Activated CD8-positive, alpha-beta memory T cell treated with anti-CD3 and anti-CD28 coated beads for 24 hours (primary cell): ENCODE measurements around the gene LSM12.
"Not testable (repeated sequence)": the region's sequence is repeated elsewhere in the genome, so short reads cannot be mapped to it uniquely, and the experiment has no call there.

Source experiments
- DNase-seq: peaks from one replicate; pipeline ENCODE4 v3.0.0-alpha.2; 2020

The LSM12 gene

DNA sequence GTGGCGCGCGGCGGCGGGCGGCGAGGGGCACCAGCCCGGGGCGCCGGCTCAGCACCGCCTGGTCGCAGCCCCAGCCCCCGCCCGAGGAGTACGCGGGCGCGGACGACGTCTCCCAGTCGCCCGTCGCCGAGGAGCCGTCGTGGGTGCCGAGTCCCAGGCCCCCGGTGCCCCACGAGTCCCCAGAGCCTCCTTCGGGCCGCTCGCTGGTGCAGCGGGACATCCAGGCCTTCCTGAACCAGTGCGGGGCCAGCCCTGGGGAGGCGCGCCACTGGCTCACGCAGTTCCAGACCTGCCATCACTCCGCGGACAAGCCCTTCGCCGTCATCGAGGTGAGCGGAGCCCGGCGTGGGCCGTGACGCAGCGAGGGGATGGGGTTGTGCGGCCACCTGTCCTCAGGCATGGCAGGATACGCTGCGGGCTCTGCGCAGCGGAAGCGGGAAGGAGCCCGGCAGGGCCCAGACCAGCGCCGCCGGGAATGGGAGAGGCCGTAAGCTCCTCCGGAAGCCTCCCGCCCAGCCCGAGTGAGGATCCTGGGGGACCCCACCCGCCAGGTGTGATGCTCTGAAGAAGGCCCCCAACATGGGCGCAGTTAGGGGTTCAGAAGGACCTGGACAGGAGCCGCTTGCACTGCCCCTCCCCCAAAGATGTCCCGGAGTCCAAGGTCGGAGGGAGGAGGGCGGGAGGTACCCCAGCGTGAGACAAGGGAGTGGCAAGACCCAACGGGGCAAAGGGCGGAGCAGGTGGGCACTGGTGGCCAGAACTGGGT lies 61.5 kb downstream of the LSM12 start:
- peak; percentile 72 for DNase-seq

DNA sequence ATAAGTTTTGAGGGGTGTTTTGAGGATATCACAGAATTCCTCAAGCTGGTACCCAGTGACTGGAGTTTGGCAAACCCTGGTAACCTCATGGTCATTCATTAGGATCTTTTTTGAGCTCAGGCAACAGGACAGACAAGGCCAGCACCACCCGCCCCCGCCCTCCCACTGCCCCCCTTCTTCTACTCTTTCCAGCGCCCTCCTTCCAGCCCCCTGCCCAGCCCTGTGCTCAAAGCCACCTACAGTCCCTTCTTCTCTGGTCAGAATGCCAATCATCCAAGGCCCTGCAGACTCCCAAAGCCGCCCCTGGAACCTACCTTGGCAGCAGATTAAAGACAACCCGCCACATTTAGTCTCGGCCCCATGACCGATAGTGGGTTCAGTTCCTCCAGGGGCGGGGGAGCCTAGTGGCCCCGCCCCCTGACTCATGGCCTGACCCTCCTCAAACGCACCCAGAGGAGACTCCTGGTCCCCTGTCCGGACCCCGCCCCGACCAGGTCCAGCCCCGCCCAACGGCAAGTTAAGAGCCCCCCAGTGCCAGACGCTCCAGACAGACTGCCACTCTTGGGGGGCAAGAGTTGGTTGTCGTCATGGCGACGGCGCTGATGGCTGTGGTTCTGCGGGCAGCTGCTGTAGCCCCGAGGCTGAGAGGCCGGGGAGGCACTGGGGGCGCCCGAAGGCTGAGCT lies 62.3 kb downstream of the LSM12 start, which contains the start of gene NAGS:
Gene NAGS, plus strand, starts transcription at position 546 of the 684 bp plus-strand sequence. Its CDS starts 42 bp downstream, at position 588.
- DNase-seq, result no peak

DNA sequence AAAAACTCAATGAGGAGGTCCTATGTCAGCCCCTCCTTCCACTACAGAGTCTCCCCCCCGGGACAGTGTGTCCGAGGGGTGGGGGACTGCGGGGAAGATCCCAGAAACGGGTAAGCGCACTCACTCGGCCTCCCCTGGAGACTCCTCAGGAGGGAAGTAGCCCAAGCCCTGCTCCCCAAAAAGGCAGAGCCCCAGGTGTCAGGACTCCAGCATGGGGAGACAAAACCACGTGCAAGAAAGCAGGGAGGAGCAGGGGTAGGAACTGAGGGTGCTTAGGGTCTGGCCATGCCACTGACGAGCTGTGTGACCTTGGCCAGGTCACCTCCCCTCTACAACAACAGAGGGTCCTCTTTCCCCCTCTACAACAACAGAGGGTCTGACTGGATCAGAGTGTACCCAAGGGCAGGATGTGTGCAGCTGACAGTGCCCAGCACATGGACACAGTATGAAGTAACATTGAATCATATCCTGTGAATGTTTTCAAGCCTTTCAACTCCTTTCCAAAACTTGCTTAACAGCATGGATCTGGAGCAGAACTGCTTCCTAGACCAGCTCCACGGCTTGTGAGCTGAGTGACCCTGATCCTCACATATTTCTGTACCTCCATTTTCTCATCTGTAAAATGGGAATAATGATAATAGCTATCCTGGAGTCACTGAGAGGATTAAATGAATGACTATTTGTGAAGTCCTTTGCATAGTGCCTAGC lies 64.2 kb downstream of the LSM12 start:
- no peak for DNase-seq

DNA sequence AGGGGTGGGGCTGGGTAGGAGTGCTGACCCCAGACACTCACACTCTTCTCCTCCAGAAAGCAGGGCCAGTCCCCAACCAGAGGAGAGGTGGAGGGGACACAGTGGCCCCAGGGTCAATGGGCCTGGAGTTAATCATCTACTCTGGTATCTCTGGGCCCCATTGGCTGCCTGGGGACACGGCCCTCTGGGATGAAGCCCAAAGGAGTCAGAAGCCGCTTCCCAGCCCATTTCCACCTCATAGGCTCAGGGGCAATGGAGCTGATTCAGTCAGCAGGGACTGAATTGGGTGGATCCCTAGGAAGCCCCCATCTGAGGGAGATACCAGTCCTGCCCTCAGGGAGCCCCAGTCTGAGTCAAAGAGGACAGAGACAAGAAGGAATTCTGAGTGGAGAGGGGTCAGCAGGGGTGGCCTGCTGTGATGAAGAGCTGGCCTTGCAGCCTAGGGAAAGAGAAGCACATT lies 65.0 kb downstream of the LSM12 start:
- DNase-seq, result no peak

DNA sequence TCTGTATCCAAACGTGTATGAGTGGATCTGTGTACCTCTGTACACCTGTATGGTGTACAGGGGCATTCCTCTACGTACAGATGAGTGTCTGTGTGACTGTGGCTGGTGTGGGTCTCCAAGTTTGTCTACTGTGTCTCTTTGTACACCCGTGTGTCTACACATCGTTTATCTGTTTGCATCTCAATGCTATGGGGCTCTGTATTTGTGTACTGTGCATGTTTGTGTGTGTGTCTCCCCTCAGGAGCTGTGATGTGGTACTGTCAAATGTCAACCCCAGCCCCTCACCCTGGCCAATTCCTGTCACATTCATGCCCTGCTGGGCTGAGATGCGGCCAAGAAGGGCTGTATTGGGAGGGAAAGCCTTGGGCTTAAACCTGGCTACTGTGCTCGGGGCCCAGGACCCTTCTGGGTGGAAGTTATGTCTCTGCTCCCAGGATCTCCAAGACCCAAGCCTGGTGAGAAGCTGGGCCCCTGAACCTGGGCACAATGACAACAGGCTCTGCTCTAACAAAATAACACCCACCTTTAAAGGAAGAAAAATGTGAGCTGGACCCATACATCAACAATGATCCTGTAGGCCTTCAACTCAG lies 65.5 kb downstream of the LSM12 start:
- DNase-seq, result no peak

DNA sequence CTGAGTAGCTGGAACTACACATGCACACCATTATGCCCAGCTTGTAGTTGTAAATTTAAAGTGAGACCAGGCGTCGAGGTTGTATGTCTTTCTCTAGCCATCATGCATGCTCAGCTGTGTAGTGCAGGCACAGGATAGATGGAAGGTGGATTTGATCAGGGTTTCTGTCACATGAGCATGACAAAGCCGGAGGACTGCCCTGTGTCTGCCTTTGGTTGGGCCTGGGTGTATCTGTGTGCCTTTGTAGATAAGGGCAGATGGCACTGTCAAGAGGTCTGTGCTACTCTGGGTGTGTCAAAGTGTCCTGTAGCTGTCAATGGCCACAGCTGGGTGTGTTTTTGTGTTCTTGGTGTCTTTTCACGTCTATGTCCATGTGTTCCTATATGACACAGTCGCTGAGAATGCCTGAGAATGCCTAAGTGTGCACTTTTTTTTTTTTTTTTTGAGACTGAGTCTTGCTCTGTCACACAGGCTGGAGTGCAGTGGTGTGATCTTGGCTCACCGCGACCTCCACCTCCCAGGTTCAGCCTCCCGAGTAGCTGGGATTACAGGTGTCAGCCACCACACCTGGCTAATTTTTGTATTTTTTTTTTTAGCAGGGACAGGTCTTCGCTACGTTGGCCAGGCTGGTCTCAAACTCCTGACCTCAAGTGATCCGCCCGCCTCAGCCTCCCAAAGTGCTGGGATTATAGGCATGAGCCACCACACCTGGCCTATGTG lies 66.2 kb downstream of the LSM12 start:
- no peak for DNase-seq

DNA sequence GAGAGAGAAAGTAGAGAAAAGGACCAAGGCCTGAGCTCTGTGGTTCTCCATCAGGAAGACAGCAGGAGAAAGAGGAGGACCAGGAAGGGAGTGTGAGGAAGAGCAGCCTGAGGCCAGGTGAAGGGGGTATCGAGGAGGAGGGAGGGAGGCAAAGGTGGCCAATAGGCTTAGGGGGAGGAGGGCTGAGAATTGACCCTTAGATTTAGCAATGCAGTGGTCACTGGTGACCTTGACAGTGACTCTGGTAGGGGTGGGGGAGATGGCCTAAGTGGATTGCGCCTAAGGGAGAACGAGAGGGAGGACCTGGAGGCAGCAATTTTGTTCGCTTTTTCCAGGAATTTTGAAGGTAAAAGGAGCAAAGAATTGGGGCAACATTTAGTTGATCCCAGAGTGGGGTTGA lies 67.4 kb downstream of the LSM12 start:
- no peak for DNase-seq

DNA sequence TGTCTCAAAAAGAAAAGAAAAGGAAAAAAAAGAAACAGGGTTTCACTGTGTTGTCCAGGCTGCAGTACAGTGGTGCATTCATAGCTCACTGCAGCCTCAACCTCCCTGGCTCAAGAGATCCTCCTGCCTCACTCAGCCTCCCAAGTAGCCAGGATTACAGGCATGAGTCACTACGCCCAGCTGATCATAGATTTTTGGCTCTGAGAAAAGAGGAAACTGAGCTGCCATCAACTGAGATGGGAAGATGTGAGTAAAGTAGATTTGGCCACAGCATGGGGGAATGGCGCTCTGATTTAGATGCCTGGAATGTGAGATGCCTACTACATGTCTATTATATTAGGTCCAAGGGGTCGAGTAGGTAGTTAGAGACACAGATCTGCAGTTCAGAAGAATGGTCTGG lies 67.9 kb downstream of the LSM12 start:
- no peak for DNase-seq

DNA sequence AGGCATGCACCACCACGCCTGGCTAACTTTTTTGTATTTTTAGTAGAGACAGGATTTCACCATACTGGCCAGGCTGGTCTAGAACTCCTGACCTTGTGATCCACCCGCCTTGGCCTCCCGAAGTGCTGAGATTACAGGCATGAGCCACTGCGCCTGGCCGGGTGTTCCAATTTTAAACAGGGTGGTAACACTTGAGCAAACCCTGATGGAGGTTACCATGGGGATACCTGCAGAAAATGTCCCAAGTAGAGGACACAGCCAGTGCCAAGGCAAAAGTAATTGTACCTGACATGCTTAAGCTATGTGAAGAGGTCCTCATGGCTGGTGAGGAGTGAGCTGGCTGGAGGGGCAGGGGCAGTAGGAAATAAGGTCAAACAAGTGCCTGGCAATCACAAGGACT lies 69.3 kb downstream of the LSM12 start:
- not testable (repeated sequence) for DNase-seq

DNA sequence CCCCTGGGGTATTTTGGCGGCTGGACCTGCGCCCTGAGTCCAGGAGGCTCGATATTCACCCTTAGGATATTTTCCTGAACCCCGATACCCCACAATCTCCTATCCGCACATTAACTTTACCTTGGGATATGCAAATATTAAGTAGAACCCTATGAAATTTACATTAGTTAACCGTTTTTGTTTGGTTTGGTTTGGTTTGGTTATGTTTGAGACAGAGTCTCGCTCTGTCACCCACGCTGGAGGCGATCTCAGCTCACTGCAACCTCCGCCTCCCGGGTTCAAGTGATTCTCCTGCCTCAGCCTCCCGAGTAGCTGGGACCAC lies 71.4 kb downstream of the LSM12 start:
- DNase-seq, result no peak

DNA sequence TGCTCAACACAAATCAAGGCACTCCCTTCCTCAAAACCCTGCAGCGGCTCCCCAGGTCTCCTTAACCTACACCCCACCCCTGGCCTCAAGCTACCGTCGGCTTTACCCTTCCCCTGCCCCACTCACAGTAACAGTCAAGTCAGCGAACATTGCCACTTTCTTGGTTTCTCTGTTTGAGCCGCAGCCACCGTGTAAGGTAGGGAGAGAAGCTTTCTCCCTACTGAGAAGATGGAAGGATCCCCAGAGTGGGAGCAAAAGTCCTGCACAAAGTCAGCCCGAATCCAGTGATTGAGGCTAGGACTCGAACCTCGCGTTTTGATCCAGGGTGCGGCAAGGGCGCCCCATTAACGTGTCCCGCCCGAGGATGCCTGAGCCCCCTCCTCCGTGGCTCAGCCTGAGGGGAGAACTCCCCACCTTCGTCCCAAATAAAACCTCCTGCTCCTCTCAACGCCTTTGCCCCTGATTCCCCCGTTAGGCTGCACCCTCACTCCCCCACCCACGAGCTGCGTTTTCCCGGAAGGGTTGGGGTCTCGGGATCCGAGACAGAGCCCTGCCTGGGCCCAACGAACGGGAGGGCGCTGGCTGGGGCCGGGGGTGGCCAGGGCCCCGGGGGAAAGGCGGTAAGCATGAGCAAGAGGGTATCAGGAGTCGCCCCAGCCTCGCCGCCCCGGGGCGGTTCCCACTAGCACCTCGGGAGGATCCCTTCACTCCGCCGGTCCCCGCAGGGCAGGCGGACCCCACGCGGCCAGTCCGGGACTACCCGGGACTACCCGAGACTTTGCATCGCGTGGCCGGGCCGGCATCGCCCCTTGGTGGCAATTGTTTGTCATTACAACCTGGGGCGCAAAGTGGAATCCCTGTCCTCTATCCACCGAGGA lies 72.0 kb downstream of the LSM12 start:
- peak; percentile 86 for DNase-seq

DNA sequence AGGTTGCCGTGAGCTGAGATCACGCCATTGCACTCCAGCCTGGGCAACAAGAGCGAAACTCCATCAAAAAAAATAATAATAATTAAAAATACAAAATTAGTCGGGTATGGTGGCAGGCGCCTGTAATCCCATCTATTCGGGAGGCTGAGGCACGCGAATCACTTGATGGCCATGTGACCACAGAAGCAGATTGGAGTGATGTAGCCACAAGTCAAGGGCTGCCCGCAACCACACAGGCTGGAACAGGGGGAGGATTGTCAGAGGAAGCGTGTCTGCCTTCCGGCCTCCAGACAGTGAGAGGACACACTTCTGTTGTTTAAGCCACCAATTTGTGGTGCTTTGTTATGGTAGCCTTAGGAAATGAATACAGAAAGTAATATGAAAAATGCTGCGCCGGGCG lies 73.8 kb downstream of the LSM12 start:
- no peak for DNase-seq

DNA sequence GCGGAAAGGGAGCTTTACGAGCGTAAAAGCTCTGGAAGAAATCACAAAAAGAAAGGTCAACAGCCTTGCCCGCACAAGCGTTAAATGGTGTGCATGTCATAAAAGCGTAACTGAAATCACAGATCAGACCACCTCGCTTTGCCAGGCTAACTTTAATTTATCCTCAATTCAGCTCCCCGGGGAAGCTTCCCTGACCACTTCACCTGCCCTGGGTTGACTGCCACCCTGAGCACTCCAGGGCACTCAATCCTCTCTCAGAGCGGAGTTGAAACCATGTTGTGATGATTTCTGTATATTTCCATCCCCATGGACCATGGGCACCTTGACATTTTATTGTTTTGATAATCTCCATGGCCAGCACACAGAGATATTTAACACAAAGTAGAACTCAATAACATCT lies 78.2 kb downstream of the LSM12 start:
- DNase-seq, result no peak

DNA sequence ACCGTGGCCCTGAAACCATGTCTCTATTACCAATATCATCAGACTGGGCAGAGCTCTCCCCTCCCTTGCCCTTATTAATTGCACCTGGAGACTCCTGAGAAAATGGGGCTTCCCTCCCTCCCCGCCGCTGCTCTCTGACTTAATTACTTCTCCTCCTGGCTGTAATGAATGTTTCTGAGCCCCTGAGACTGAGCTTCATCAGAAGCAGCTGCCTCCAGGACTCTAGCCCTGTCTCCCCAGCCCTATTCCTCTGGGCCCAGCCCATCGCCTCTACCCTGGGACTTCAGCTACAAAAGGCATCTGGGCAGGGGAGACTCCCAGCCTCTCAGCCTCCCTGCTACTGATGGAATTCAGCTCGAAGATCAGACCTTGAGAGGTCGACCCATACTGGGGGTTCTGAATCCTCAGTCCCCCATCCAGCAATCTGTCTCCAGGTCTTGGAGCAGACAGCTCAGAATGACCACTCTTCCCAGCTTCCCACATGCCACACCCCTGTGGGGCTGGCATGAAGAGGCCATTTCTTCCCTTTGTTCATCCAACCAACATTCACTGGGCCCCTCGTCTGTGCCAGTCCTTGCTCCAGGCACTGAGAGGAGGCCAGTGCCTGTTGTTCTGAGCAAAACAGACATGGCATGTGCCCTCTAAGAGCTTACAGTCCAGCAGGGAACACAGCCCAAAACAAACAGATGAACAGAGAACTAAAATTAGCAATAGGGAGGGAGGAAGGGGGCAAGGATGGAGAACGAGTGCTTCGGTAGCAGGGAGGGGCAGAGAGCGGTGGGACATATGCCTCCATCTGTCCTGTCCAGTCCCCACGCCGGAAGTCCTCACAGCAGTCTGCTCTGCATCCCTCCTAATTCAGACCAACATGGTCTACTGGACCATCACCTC lies 79.1 kb downstream of the LSM12 start:
- no peak for DNase-seq

DNA sequence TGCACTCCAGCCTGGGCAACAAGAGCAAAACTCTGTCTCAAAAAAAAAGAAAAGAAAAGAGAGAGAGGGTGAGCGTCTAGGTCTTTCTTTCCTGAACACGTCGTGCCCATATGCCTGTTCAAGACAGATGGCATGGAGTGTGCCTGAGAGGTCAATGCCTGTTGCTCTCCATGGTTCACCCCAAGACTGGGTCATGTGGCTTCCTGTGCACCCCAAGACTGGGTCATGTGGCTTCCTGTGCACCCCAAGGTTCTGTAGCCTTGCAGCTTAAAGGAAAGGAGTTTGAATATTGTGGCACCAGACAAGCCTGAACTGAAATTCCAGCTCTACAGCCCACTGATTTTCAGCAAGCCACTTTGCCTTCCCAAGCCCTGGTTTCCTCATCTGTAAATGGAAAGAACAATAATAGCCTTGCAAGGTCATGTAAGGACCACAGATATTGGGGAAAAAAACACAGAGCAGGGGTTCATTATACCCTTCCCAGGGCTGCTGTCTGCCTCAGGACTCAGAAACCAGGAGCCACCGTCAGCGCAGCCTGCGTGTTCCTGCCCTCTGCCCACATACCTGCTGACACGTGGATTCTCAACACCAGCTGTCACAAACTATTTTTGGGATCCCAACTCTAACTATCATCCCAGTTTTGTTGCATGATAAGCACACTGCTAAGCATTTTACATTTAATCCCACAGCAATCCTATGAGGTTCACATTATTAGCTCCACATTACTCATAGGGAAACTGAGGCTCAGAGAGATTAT lies 80.1 kb downstream of the LSM12 start:
- DNase-seq, result no peak

DNA sequence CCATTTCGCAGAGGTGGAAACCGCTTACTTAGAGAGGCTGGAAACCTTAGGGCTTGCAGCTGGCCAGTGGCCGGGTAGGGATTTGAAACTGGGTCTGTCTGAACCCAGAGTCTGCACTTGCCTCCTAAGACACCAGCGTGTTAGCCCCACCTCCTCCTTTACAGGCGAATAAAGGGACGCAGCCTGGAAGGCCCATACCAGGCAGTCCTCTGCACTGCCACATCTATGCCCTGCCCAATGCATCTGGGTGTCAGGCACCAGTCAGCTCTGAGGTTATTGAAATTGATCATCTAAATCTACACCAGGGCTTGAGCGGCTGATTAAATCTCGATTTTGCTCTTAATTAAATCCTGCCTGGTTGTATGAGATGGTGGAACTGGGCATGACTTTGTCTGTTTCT lies 82.0 kb downstream of the LSM12 start:
- DNase-seq, result no peak
